ENCODE data around the gene LRCH3.

DNA sequence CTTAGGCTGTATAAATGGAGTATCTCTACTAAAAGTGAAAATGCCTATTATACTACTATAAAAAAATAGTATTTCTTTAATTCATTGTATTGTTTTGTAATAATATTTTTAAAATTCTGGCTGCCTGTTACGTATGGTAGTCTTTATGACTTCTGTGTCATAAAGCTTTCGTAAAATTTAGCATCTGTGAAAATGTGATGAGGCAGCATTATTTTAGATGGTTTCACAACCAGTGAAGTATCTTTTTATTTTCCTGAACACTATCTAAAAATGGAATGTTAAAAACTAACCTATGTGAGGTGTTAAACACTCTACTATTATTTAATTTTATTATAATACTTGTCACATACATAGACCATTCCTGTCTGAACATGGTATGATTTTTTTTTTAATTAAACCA lies 46.2 kb downstream of the LRCH3 start:
- TF ChIP-seq EZH2 (IDR thresholded peaks at IDR 0.05; ENCODE audit: insufficient read depth, poor library complexity, severe bottlenecking) (no peak), EZH2phosphoT487 (IDR thresholded peaks at IDR 0.05; ENCODE audit: insufficient read depth, low read depth) (no peak)
